ENCODE results near the gene CHAMP1. TPM values are rescaled to one million over a fixed set of nuclear protein-coding genes. Genes with fewer than 3 reads are reported as not detected.

Gene CHAMP1
- total and polyA plus RNA-seq, 2 of the 4 experiments (the other 2 are of a cell fraction): 13.3 to 32.7 TPM

DNA sequence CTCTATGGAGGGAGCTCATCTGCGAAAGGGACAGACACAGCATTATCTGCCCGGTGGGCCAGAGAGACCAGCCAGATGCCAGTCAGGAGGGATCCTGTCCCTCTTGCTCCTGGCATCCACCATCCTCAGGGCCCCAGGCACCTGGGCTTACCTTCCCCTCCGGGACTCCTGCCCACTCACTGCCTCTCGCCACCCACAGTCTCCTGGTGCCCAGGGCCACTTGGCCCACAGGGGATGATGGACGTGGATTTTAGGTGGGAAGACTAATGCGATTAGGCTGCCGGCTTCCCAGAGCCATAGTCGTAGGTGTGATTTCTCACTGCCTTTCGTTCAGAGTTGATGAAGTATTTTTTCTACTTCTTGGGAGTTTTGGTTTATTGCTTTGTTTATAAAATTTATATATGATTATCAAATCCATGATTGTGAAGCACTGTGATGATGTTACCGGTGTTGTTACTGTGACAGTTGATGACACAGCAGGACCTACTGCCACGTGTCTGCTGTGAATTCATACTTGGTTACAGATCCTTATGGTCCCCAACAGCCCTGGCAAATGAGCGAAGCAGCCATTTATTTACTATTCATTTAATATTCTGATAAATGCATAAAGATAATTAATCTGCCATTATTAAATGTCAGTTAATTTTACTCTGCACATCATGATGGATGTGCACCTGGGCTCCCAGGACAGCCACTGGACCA is 14.5 kb upstream of the CHAMP1 start:
- Histone ChIP-seq H3K23ac (ENCODE audit: low read depth, low read length) (no peak overlapping the region), H4K5ac (ENCODE audit: low read depth, low read length) (no peak overlapping the region), H4K8ac (ENCODE audit: low read depth in 2 of 2, low read length in 2 of 2) (no peak overlapping the region), H2BK15ac (ENCODE audit: low read depth, low read length) (no peak overlapping the region), H3K9me1 (ENCODE audit: insufficient read depth, low read length) (peaks cover 3% of the 10 kb centered on the region; the same call in 1 of the 2 replicates), H3K18ac (ENCODE audit: low read depth, low read length) (no peak overlapping the region), H4K91ac (ENCODE audit: insufficient read depth, low read depth, low read length) (no peak overlapping the region), H3K9me3 (ENCODE audit: control insufficient read depth, insufficient read depth, low read length) (no peaks in the 10 kb centered on the region), H2AK5ac (ENCODE audit: low read depth, low read length) (no peak overlapping the region), H3K9ac (ENCODE audit: low read depth, low read length) (no peak overlapping the region), H4K20me1 (ENCODE audit: insufficient read depth, low read length) (no peaks in the 10 kb centered on the region), H3K4me2 (ENCODE audit: low read depth, low read length) (no peak overlapping the region), H3K27ac (ENCODE audit: insufficient read depth, low read length) (no peak overlapping the region), H3K27me3 (ENCODE audit: control insufficient read depth, insufficient read depth, low read length) (no peaks in the 10 kb centered on the region), H3K4ac (ENCODE audit: low read depth, low read length) (no peak overlapping the region), H2BK20ac (ENCODE audit: low read depth, low read length) (no peak overlapping the region), H2AFZ (replicated peaks; ENCODE audit: low read length, poor library complexity) (no peak overlapping the region), H3K56ac (ENCODE audit: extremely low read depth, insufficient read depth, low read length) (no peak overlapping the region), H2BK120ac (ENCODE audit: low read depth, low read length) (no peak overlapping the region), H3K4me3 (ENCODE audit: insufficient read depth, low read depth, low read length) (no peak overlapping the region), H2BK5ac (ENCODE audit: low read depth, low read length, poor library complexity, severe bottlenecking) (no peak overlapping the region), H3K14ac (replicated peaks; ENCODE audit: low read depth, low read length) (no peak overlapping the region), H3K79me1 (ENCODE audit: low read depth in 1 of 2, low read length in 2 of 2) (peaks cover 13 to 35% of the 10 kb centered on the region in 2 experiments), H3K36me3 (ENCODE audit: control insufficient read depth, insufficient read depth, low read length) (peaks cover 43% of the 10 kb centered on the region), H3K4me1 (ENCODE audit: control insufficient read depth, insufficient read depth, low read length) (no peaks in the 10 kb centered on the region), H2AK9ac (replicated peaks; ENCODE audit: low read depth, low read length, poor library complexity) (peak overlapping the region; percentile 26)
- no peak for TF ChIP-seq RFX5 (IDR thresholded peaks at IDR 0.05; ENCODE audit: low read depth, low read length)
- TF ChIP-seq MAZ (IDR thresholded peaks at IDR 0.05; ENCODE audit: borderline replicate concordance, low read depth, low read length): no peak
- no peak for TF ChIP-seq BHLHE40 (IDR thresholded peaks at IDR 0.05; ENCODE audit: low read depth, low read length)
- TF ChIP-seq MXI1 (IDR thresholded peaks at IDR 0.05; ENCODE audit: borderline replicate concordance, low read depth, low read length): no peak
- TF ChIP-seq SMC3 (IDR thresholded peaks at IDR 0.05; ENCODE audit: low read depth, low read length): no peak
- TF ChIP-seq RAD21 (IDR thresholded peaks at IDR 0.05; ENCODE audit: low read length): no peak
- no peak for TF ChIP-seq USF2 (IDR thresholded peaks at IDR 0.05; ENCODE audit: low read depth, low read length)
- no peak for TF ChIP-seq CHD1 (IDR thresholded peaks at IDR 0.05; ENCODE audit: low read depth, low read length)
- TF ChIP-seq CEBPB (IDR thresholded peaks at IDR 0.05; ENCODE audit: low read depth, low read length): no peak
- TF ChIP-seq MAFK (IDR thresholded peaks at IDR 0.05; ENCODE audit: low read depth, low read length): no peak
- TF ChIP-seq, protein P1, sequence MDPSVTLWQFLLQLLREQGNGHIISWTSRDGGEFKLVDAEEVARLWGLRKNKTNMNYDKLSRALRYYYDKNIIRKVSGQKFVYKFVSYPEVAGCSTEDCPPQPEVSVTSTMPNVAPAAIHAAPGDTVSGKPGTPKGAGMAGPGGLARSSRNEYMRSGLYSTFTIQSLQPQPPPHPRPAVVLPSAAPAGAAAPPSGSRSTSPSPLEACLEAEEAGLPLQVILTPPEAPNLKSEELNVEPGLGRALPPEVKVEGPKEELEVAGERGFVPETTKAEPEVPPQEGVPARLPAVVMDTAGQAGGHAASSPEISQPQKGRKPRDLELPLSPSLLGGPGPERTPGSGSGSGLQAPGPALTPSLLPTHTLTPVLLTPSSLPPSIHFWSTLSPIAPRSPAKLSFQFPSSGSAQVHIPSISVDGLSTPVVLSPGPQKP (IDR thresholded peaks at IDR 0.05; ENCODE audit: borderline replicate concordance, low read depth, low read length): no peak
- no peak for TF ChIP-seq FOS (IDR thresholded peaks at IDR 0.05; ENCODE audit: low read depth, low read length)
- intact Hi-C loops (cut with micrococcal nuclease): no loop called here
- no TSS peak for BruUV-seq (replicated peaks)
- dilution Hi-C loops (cut with HindIII; ENCODE audit: low sequenced_read_pairs, unreplicated experiment): no loop called here
- ChIA-PET POLR2A (ENCODE audit: unreplicated experiment) (no interaction called here), CTCF (no interaction called here)
- in situ Hi-C loops (cut with MboI; ENCODE audit: low sequenced_read_pairs): no loop called here
- 100% methylated on average over 2 of the region's 12 CpGs; no CpG with 5 or more reads in 1 of the 2 experiments for WGBS, 2 experiments (ENCODE audit: extremely low coverage in 2 of 2, insufficient read length in 1 of 2)
- ATAC-seq (ENCODE audit: low read depth) (no peak), DNase-seq (no peak)

All from IMR-90 (cell line).